EL (cell line): ENCODE results near the gene BMPR1A.
A peak's percentile ranks its signal among the peaks of the same experiment; 100 is the strongest.
"Not testable (repeated sequence)": the region's sequence is repeated elsewhere in the genome, so short reads cannot be mapped to it uniquely, and the experiment has no call there.

ENCODE experiments used
- DNase-seq: peaks from one replicate; pipeline ENCODE4 v3.0.0-alpha.2; 2016

The BMPR1A gene

GRCh38 chr10:86944471-86944870, 188.1 kb downstream of the BMPR1A start:
- peak; percentile 32 for DNase-seq

- DNase-seq: no peak
These were observed 188.5 kb downstream of the BMPR1A start for GRCh38 chr10:86944907-86945306.

- no peak for DNase-seq
These were observed 189.2 kb downstream of the BMPR1A start for GRCh38 chr10:86945361-86946212.

GRCh38 chr10:86946213-86947155, 190.1 kb downstream of the BMPR1A start:
- no peak for DNase-seq

GRCh38 chr10:86947806-86948205, 191.4 kb downstream of the BMPR1A start:
- not testable (repeated sequence) for DNase-seq

GRCh38 chr10:86950349-86950748, 193.9 kb downstream of the BMPR1A start:
- DNase-seq: no peak

- DNase-seq: no peak
These were observed 194.9 kb downstream of the BMPR1A start for GRCh38 chr10:86951184-86951761.

- DNase-seq: no peak
These were observed 195.7 kb downstream of the BMPR1A start for GRCh38 chr10:86952106-86952505.

- DNase-seq: not testable (repeated sequence)
These were observed 196.3 kb downstream of the BMPR1A start for GRCh38 chr10:86952697-86953096.

- DNase-seq: no peak
These were observed 197.6 kb downstream of the BMPR1A start for GRCh38 chr10:86953747-86954680.

GRCh38 chr10:86954681-86955500, 198.5 kb downstream of the BMPR1A start:
- no peak for DNase-seq

- DNase-seq: no peak
These were observed 199.2 kb downstream of the BMPR1A start for GRCh38 chr10:86955501-86956194.

GRCh38 chr10:86956195-86956847, 199.9 kb downstream of the BMPR1A start:
- no peak for DNase-seq

GRCh38 chr10:86956848-86957448, 200.5 kb downstream of the BMPR1A start:
- DNase-seq: no peak

GRCh38 chr10:86957471-86958115, 201.2 kb downstream of the BMPR1A start, which contains the start of gene MMRN2:
Gene MMRN2, minus strand, starts transcription at chr10:86957615. Its CDS starts 74 bp downstream, at chr10:86957541.
- no peak for DNase-seq

GRCh38 chr10:86958116-86958900, 201.9 kb downstream of the BMPR1A start, which contains the start of gene SNCG:
Gene SNCG, plus strand, starts transcription at chr10:86958599. Its CDS starts 99 bp downstream, at chr10:86958698.
- DNase-seq: no peak

- DNase-seq: peak; percentile 81
These were observed 202.7 kb downstream of the BMPR1A start for GRCh38 chr10:86958901-86959736.
